Natural killer cell (primary cell): ENCODE data around the gene WDR88. TPM values are rescaled to one million over a fixed set of nuclear protein-coding genes. Genes with fewer than 3 reads are reported as not detected.

Experiments
- ATAC-seq, 3 donors: fragments of 150-1000 bp in 2 of 3; fragments of 200-7000 bp in 1 of 3; cut with Tn5 transposase; 1 replicate in 1 of 3; 2 replicates in 2 of 3; pipeline ENCODE4 v1.10.0; 2021; ENCODE audit warnings: mild to moderate bottlenecking in 2 of 3, moderate library complexity in 2 of 3
- DNase-seq, 2 donors: peaks; one replicate each; pipeline versions ENCODE4 v3.0.0 to v3.0.0-alpha.2; 2013 to 2021; ENCODE audit warnings: mixed read lengths in 1 of 2
- H3K27ac ChIP-seq: one replicate; pipeline ENCODE4 v1.5.1; 2013; ENCODE audit warnings: mild to moderate bottlenecking, low read length
- H3K27me3 ChIP-seq: one replicate; pipeline ENCODE4 v1.6.1; 2013; ENCODE audit warnings: low read length; ENCODE audit not compliant: control insufficient read depth, insufficient read depth
- H3K36me3 ChIP-seq: one replicate; pipeline ENCODE4 v1.6.1; 2013; ENCODE audit warnings: low read length; ENCODE audit not compliant: control insufficient read depth, insufficient read depth
- H3K4me1 ChIP-seq: one replicate; pipeline ENCODE4 v1.6.1; 2013; ENCODE audit warnings: low read length; ENCODE audit not compliant: control insufficient read depth, insufficient read depth
- H3K4me3 ChIP-seq: one replicate; pipeline ENCODE4 v1.5.1; 2013; ENCODE audit warnings: low read length
- H3K9me3 ChIP-seq: one replicate; pipeline ENCODE4 v1.6.1; 2013; ENCODE audit warnings: low read length; ENCODE audit not compliant: control insufficient read depth, insufficient read depth
- H3K27ac Mint-ChIP-seq, 2 donors: one replicate each; pipeline ENCODE4 v1.8.0; 2022; ENCODE audit warnings: mild to moderate bottlenecking in 2 of 2, mixed read lengths in 2 of 2, moderate library complexity in 1 of 2
- H3K27me3 Mint-ChIP-seq, 2 donors: one replicate each; pipeline ENCODE4 v1.8.0; 2022; ENCODE audit warnings: low read depth in 2 of 2, mixed read lengths in 2 of 2
- H3K36me3 Mint-ChIP-seq: one replicate; pipeline ENCODE4 v1.8.0; 2022; ENCODE audit warnings: mixed read lengths
- H3K4me1 Mint-ChIP-seq, 2 donors: one replicate each; pipeline ENCODE4 v1.8.0; 2022; ENCODE audit warnings: mixed read lengths in 2 of 2
- H3K4me3 Mint-ChIP-seq: one replicate; pipeline ENCODE4 v1.8.0; 2022; ENCODE audit warnings: mild to moderate bottlenecking, moderate library complexity, mixed read lengths
- H3K9me3 Mint-ChIP-seq, 2 donors: one replicate each; pipeline ENCODE4 v1.8.0; 2022; ENCODE audit warnings: mixed read lengths in 2 of 2
- CTCF ChIP-seq: fragments of 200-600 bp; IDR thresholded peaks from one replicate; pipeline ENCODE4 v1.8.0; 2022; ENCODE audit warnings: antibody characterized with exemption
- WGBS: methylation state at CpG from one replicate; pipeline ENCODE4 v1.1.7; 2013; ENCODE audit warnings: missing lambda C conversion rate; ENCODE audit not compliant: insufficient coverage; 5-methylcytosine and 5-hydroxymethylcytosine counted together
- intact Hi-C: fragments of 100-400 bp; cut with micrococcal nuclease; formaldehyde crosslinking; loops from one replicate; pipeline ENCODE4 v1.14.2; 2022
- total RNA-seq, 4 donors: library from RNA; stranded (reverse); fragments of 120-200 nt in 1 of 4; gene quantifications; one replicate each; pipeline versions ENCODE4 v1.2.3 to v1.2.4, GENCODE V29; 2013 to 2022

Gene WDR88
- total RNA-seq, 3 donors from 2014 or later (not counting 1 experiment from before 2014, with no cell fraction given), result not detected

DNA sequence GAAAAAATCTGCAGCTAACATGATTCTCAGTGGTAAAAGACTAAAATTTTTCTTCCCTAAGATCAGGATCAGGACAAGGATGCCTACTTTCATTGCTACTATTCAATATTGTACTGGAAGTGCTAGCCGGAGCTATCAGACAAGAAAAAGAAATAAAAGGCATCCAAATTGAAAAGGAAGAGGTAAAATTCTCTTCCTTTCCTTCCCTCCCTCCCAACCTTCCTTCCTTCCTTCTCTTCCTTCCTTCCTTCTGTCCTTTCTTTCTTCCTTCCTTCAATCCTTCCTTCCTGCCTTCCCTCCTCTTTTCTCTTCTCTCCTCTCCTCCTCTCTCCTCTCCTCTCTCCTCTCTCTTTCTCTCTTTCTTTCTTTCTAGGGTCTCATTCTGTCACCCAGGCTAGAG is 35.5 kb downstream of the WDR88 start:
- no peaks in the 10 kb centered on the region for H3K4me1 ChIP-seq
- no peaks in the 10 kb centered on the region for H3K36me3 Mint-ChIP-seq
- no peak for DNase-seq
- no peaks in the 10 kb centered on the region for H3K9me3 ChIP-seq
- no peak overlapping the region for H3K4me3 ChIP-seq
- H3K4me3 Mint-ChIP-seq, result no peak overlapping the region
- H3K4me1 Mint-ChIP-seq, result peaks cover 16 to 23% of the 10 kb centered on the region in 2 donors
- ATAC-seq, result no peak
- 91% methylated on average over 1 of the region's 1 CpG for WGBS
- intact Hi-C loops, result no loop called here
- no peak for TF ChIP-seq CTCF
- no peak overlapping the region for H3K27ac Mint-ChIP-seq
- H3K27me3 Mint-ChIP-seq, result no peaks in the 10 kb centered on the region
- no peaks in the 10 kb centered on the region for H3K36me3 ChIP-seq
- H3K27me3 ChIP-seq, result no peaks in the 10 kb centered on the region
- H3K27ac ChIP-seq, result no peak overlapping the region
- H3K9me3 Mint-ChIP-seq, result peaks cover 0 to 4% of the 10 kb centered on the region in 2 donors

DNA sequence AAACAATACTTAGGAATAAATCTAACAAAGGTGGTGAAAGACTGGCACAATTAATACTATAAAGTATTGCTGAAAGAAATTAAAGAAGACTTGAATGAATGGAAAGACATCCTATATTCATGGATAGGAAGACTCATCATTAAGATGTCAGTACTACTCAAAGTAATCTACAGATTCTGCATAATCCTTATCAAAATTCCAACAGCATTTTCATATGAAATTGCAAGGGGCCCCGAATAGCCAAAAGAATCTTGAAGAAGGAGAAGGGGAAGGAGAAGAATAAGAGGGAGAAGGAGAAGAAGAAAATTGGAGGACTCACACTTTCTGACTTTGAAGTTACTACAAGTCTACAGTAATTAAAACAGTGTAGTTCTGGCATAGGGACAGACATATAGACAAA is 36.6 kb downstream of the WDR88 start:
- Histone ChIP-seq H3K9me3 (no peaks in the 10 kb centered on the region), H3K36me3 (no peaks in the 10 kb centered on the region), H3K4me3 (no peak overlapping the region), H3K27ac (no peak overlapping the region), H3K27me3 (no peaks in the 10 kb centered on the region), H3K4me1 (peaks cover 9% of the 10 kb centered on the region)
- Mint-ChIP-seq H3K4me3 (no peak overlapping the region), H3K36me3 (no peaks in the 10 kb centered on the region), H3K27ac (no peak overlapping the region), H3K4me1 (peaks cover 19 to 34% of the 10 kb centered on the region in 2 donors), H3K27me3 (no peaks in the 10 kb centered on the region), H3K9me3 (peaks cover 0 to 4% of the 10 kb centered on the region in 2 donors)
- ATAC-seq, result no peak
- DNase-seq, result no peak
- TF ChIP-seq CTCF, result no peak
- WGBS, result 80% methylated on average over 1 of the region's 1 CpG
- intact Hi-C loops, result no loop called here

DNA sequence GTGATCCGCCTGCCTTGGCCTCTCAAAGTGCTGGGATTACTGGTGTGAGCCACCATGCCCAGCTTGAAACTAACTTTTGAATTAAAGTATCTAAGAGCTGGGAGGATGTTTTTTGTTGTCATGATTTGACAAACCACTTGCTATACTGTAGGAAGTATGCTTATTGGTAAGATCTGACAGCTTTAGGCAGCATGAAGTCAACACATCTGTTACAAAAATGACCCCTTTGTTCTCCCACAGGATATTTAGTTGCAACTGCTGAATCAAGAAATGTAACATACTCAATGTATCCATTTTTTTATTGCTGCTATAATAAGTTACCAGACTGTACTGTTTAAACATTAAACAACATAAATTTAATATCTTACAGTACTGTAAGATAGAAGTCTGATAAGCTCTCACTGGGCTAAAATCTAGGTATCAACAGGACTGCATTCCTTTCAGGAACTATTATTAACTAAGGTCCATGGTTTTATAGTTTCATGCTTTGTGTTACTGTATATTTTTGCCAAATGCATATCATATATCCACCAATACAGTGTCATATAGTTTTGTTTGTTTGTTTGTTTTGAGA is 39.4 kb downstream of the WDR88 start:
- no peak overlapping the region for H3K27ac Mint-ChIP-seq
- ATAC-seq, result no peak
- TF ChIP-seq CTCF, result no peak
- intact Hi-C loops, result no loop called here
- Histone ChIP-seq H3K9me3 (no peaks in the 10 kb centered on the region), H3K4me1 (peaks cover 29% of the 10 kb centered on the region), H3K4me3 (no peak overlapping the region), H3K36me3 (no peaks in the 10 kb centered on the region), H3K27me3 (no peaks in the 10 kb centered on the region), H3K27ac (no peak overlapping the region)
- H3K27me3 Mint-ChIP-seq, result no peaks in the 10 kb centered on the region
- peaks cover 0 to 4% of the 10 kb centered on the region in 2 donors for H3K9me3 Mint-ChIP-seq
- 100% methylated on average over 1 of the region's 1 CpG for WGBS
- H3K4me3 Mint-ChIP-seq, result no peak overlapping the region
- H3K36me3 Mint-ChIP-seq, result no peaks in the 10 kb centered on the region
- H3K4me1 Mint-ChIP-seq, result peaks cover 33 to 44% of the 10 kb centered on the region in 2 donors
- DNase-seq, result no peak

- Histone ChIP-seq H3K36me3 (no peaks in the 10 kb centered on the region), H3K27ac (no peak overlapping the region), H3K9me3 (no peaks in the 10 kb centered on the region), H3K27me3 (no peaks in the 10 kb centered on the region), H3K4me1 (peaks cover 29% of the 10 kb centered on the region), H3K4me3 (no peak overlapping the region)
- Mint-ChIP-seq H3K36me3 (peaks cover 5% of the 10 kb centered on the region), H3K9me3 (peaks cover 0 to 4% of the 10 kb centered on the region in 2 donors), H3K27me3 (peaks cover 3 to 5% of the 10 kb centered on the region in 2 donors), H3K4me1 (peaks cover 39 to 50% of the 10 kb centered on the region in 2 donors), H3K4me3 (no peak overlapping the region), H3K27ac (peak overlapping the region; percentile 9 to 29)
- no peak for TF ChIP-seq CTCF
- intact Hi-C loops, result no loop called here
- 92% methylated on average over 6 of the region's 6 CpGs for WGBS
- DNase-seq (no peak), ATAC-seq (no peak)
Observed at GRCh38 chr19:33171916-33172359, 40.0 kb downstream of the WDR88 start.
